IMR-90 (cell line): ENCODE results near the gene PIRT. TPM values are rescaled to one million over a fixed set of nuclear protein-coding genes. Genes with fewer than 3 reads are reported as not detected.

Source experiments
- ATAC-seq: fragments of 200-7000 bp; cut with Tn5 transposase; 2 replicates; pipeline ENCODE4 v1.9.1; 2020; ENCODE audit warnings: low read depth, mild to moderate bottlenecking, moderate library complexity
- BruUV-seq: library from RNA; stranded (reverse); fragments of 400-500 nt; replicated peaks from 2 replicates; lab custom pipeline; 2021; lab: Mats Ljungman, UMichigan
- CTCF ChIA-PET: fragments of 300-600 bp; formaldehyde crosslinking; extraction: SDS; loops from one replicate; lab custom pipeline; 2021; ENCODE audit warnings: antibody characterized with exemption; lab: Yijun Ruan, JAX
- POLR2A ChIA-PET: fragments of 300-600 bp; sonication (Branson Sonifier 250); formaldehyde crosslinking; loops from one replicate; lab custom pipeline; 2022; ENCODE audit warnings: antibody characterized with exemption; ENCODE audit not compliant: unreplicated experiment; lab: Charles Lee
- DNase-seq: peaks from one replicate; pipeline ENCODE4 v3.0.0; 2013
- H2AFZ ChIP-seq: replicated peaks from 2 replicates; pipeline ENCODE3; 2013; ENCODE audit warnings: low read length, mild to moderate bottlenecking; ENCODE audit not compliant: poor library complexity
- H2AK5ac ChIP-seq: 2 replicates; pipeline ENCODE4 v1.6.1; 2013; ENCODE audit warnings: low read depth, low read length, inconsistent platforms
- H2AK9ac ChIP-seq: replicated peaks from 2 replicates; pipeline ENCODE3; 2013; ENCODE audit warnings: mild to moderate bottlenecking, low read depth, low read length, moderate library complexity; ENCODE audit not compliant: poor library complexity
- H2BK120ac ChIP-seq: 2 replicates; pipeline ENCODE4 v1.6.1; 2013; ENCODE audit warnings: low read depth, low read length, inconsistent platforms
- H2BK15ac ChIP-seq: 3 replicates; pipeline ENCODE4 v1.6.1; 2013; ENCODE audit warnings: low read depth, low read length, inconsistent platforms
- H2BK20ac ChIP-seq: 2 replicates; pipeline ENCODE4 v1.6.1; 2013; ENCODE audit warnings: low read depth, mild to moderate bottlenecking, inconsistent platforms, low read length, moderate library complexity
- H2BK5ac ChIP-seq: 2 replicates; pipeline ENCODE4 v1.6.1; 2013; ENCODE audit warnings: mild to moderate bottlenecking, low read depth, low read length, inconsistent platforms; ENCODE audit not compliant: poor library complexity, severe bottlenecking
- H3K14ac ChIP-seq: replicated peaks from 2 replicates; pipeline ENCODE4 v1.6.1; 2013; ENCODE audit warnings: low read depth, low read length, inconsistent platforms
- H3K18ac ChIP-seq: 2 replicates; pipeline ENCODE4 v1.6.1; 2013; ENCODE audit warnings: low read depth, low read length, control low read depth
- H3K23ac ChIP-seq: 2 replicates; pipeline ENCODE4 v1.6.1; 2013; ENCODE audit warnings: low read depth, low read length, inconsistent platforms
- H3K27ac ChIP-seq: 2 replicates; pipeline ENCODE4 v1.5.1; 2013; ENCODE audit warnings: mild to moderate bottlenecking, control low read depth, low read length; ENCODE audit not compliant: insufficient read depth
- H3K27me3 ChIP-seq: 2 replicates; pipeline ENCODE4 v1.6.1; 2013; ENCODE audit warnings: low read length; ENCODE audit not compliant: control insufficient read depth, insufficient read depth
- H3K36me3 ChIP-seq: 2 replicates; pipeline ENCODE4 v1.6.1; 2013; ENCODE audit warnings: low read length, mixed read lengths; ENCODE audit not compliant: control insufficient read depth, insufficient read depth
- H3K4ac ChIP-seq: 2 replicates; pipeline ENCODE4 v1.6.1; 2013; ENCODE audit warnings: low read depth, low read length, inconsistent platforms
- H3K4me1 ChIP-seq: 2 replicates; pipeline ENCODE4 v1.6.1; 2013; ENCODE audit warnings: low read length, mixed read lengths; ENCODE audit not compliant: control insufficient read depth, insufficient read depth
- H3K4me2 ChIP-seq: 2 replicates; pipeline ENCODE4 v1.6.1; 2013; ENCODE audit warnings: low read depth, mild to moderate bottlenecking, control low read depth, low read length, moderate library complexity
- H3K4me3 ChIP-seq: 2 replicates; pipeline ENCODE4 v1.5.1; 2013; ENCODE audit warnings: low read depth, mild to moderate bottlenecking, control low read depth, low read length, moderate library complexity; ENCODE audit not compliant: insufficient read depth
- H3K56ac ChIP-seq: 2 replicates; pipeline ENCODE4 v1.6.1; 2013; ENCODE audit warnings: low read length, inconsistent platforms; ENCODE audit not compliant: insufficient read depth; ENCODE audit errors: extremely low read depth
- H3K79me1 ChIP-seq, 2 experiments: 2 replicates each; pipeline ENCODE4 v1.6.1; 2013; ENCODE audit warnings: low read length in 2 of 2, inconsistent platforms in 1 of 2, low read depth in 1 of 2
- H3K9ac ChIP-seq: 2 replicates; pipeline ENCODE4 v1.6.1; 2013; ENCODE audit warnings: low read depth, low read length, control low read depth
- H3K9me1 ChIP-seq: 2 replicates; pipeline ENCODE4 v1.6.1; 2013; ENCODE audit warnings: low read length, inconsistent platforms; ENCODE audit not compliant: insufficient read depth
- H3K9me3 ChIP-seq: 2 replicates; pipeline ENCODE4 v1.6.1; 2013; ENCODE audit warnings: low read length; ENCODE audit not compliant: control insufficient read depth, insufficient read depth
- H4K20me1 ChIP-seq: 2 replicates; pipeline ENCODE4 v1.6.1; 2013; ENCODE audit warnings: low read length, inconsistent platforms; ENCODE audit not compliant: insufficient read depth
- H4K5ac ChIP-seq: 2 replicates; pipeline ENCODE4 v1.6.1; 2013; ENCODE audit warnings: mild to moderate bottlenecking, low read depth, low read length, control low read depth
- H4K8ac ChIP-seq, 2 experiments: 2 replicates each; pipeline ENCODE4 v1.6.1; 2013; ENCODE audit warnings: low read depth in 2 of 2, low read length in 2 of 2, control low read depth in 1 of 2, inconsistent platforms in 1 of 2
- H4K91ac ChIP-seq: 2 replicates; pipeline ENCODE4 v1.6.1; 2013; ENCODE audit warnings: low read depth, low read length, inconsistent platforms; ENCODE audit not compliant: insufficient read depth
- BHLHE40 ChIP-seq: fragments of 150-350 bp; IDR thresholded peaks from 2 replicates; pipeline ENCODE4 v1.6.1; 2016; ENCODE audit warnings: mild to moderate bottlenecking, low read depth, low read length
- CEBPB ChIP-seq: IDR thresholded peaks from 2 replicates; pipeline ENCODE4 v1.6.1; 2012; ENCODE audit warnings: low read depth, low read length, improper control_type of control experiment
- CHD1 ChIP-seq: IDR thresholded peaks from 2 replicates; pipeline ENCODE4 v1.6.1; 2012; ENCODE audit warnings: low read depth, low read length, improper control_type of control experiment
- FOS ChIP-seq: fragments of 150-350 bp; IDR thresholded peaks from 2 replicates; pipeline ENCODE4 v1.6.1; 2016; ENCODE audit warnings: low read depth, low read length
- MAFK ChIP-seq: IDR thresholded peaks from 2 replicates; pipeline ENCODE4 v1.6.1; 2012; ENCODE audit warnings: low read depth, low read length, improper control_type of control experiment
- MAZ ChIP-seq: IDR thresholded peaks from 2 replicates; pipeline ENCODE4 v1.6.1; 2012; ENCODE audit warnings: low read depth, mild to moderate bottlenecking, low read length, improper control_type of control experiment, moderate library complexity, borderline replicate concordance
- MXI1 ChIP-seq: IDR thresholded peaks from 2 replicates; pipeline ENCODE4 v1.6.1; 2012; ENCODE audit warnings: low read depth, mild to moderate bottlenecking, low read length, moderate library complexity, borderline replicate concordance
- NFE2L2 ChIP-seq: fragments of 150-350 bp; IDR thresholded peaks from 2 replicates; pipeline ENCODE4 v1.6.1; 2016; ENCODE audit warnings: low read depth, mild to moderate bottlenecking, low read length
- POLR2A ChIP-seq: IDR thresholded peaks from 2 replicates; pipeline ENCODE4 v1.6.1; 2012; ENCODE audit warnings: mild to moderate bottlenecking, low read depth, low read length
- RAD21 ChIP-seq: IDR thresholded peaks from 2 replicates; pipeline ENCODE4 v1.6.1; 2012; ENCODE audit warnings: low read length, improper control_type of control experiment
- RCOR1 ChIP-seq: IDR thresholded peaks from 2 replicates; pipeline ENCODE4 v1.6.1; 2012; ENCODE audit warnings: mild to moderate bottlenecking, low read length, improper control_type of control experiment; ENCODE audit not compliant: insufficient replicate concordance
- RFX5 ChIP-seq: IDR thresholded peaks from 2 replicates; pipeline ENCODE4 v1.8.0; 2012; ENCODE audit warnings: low read depth, mild to moderate bottlenecking, low read length, moderate library complexity
- SMC3 ChIP-seq: fragments of 150-350 bp; IDR thresholded peaks from 2 replicates; pipeline ENCODE4 v1.6.1; 2016; ENCODE audit warnings: low read depth, mild to moderate bottlenecking, antibody characterized with exemption, low read length, moderate library complexity
- USF2 ChIP-seq: fragments of 150-350 bp; IDR thresholded peaks from 2 replicates; pipeline ENCODE4 v1.6.1; 2017; ENCODE audit warnings: mild to moderate bottlenecking, antibody characterized with exemption, low read length, low read depth
- WGBS, 2 experiments: methylation state at CpG; one replicate each; pipeline versions ENCODE4 v1.1.5 to v1.1.7; 2013; ENCODE audit warnings: missing lambda C conversion rate in 2 of 2; ENCODE audit not compliant: insufficient read length in 1 of 2; ENCODE audit errors: extremely low coverage in 2 of 2; 5-methylcytosine and 5-hydroxymethylcytosine counted together
- dilution Hi-C: fragments of 300-500 bp; cut with HindIII; formaldehyde crosslinking; loops from one replicate; pipeline ENCODE4 v1.14.3; 2018; ENCODE audit warnings: low sequenced_read_pairs; ENCODE audit not compliant: unreplicated experiment
- in situ Hi-C: fragments of 300-500 bp; cut with MboI; formaldehyde crosslinking; loops from 3 replicates; pipeline ENCODE4 v1.14.3; 2019; ENCODE audit warnings: low sequenced_read_pairs, inconsistent platforms, mixed read lengths
- intact Hi-C: fragments of 100-400 bp; cut with micrococcal nuclease; formaldehyde crosslinking; loops from 2 replicates; pipeline ENCODE4 v1.10.0; 2022
- polyA plus RNA-seq, 3 experiments: library from polyadenylated mRNA; depleted of rRNA; stranded (reverse); fragments of >200 nt; gene quantifications; 2 replicates each; pipeline ENCODE4 v1.2.3, GENCODE V29; 2012; ENCODE audit warnings: low replicate concordance in 1 of 3
- total RNA-seq: library from RNA; depleted of rRNA; stranded (reverse); fragments of >200 nt; gene quantifications from 2 replicates; pipeline ENCODE4 v1.2.3, GENCODE V29; 2012
- TF ChIP-seq, protein P1 (sequence below): fragments of 150-350 bp; IDR thresholded peaks from 2 replicates; pipeline ENCODE4 v1.6.1; 2016; ENCODE audit warnings: low read depth, mild to moderate bottlenecking, low read length, moderate library complexity, borderline replicate concordance
- TF ChIP-seq, protein P2 (sequence below): conservative IDR thresholded peaks from 2 replicates; pipeline ENCODE4 v1.5.1; 2012; ENCODE audit warnings: mild to moderate bottlenecking, low read depth, low read length, improper control_type of control experiment

Gene PIRT
- total and polyA plus RNA-seq, 2 of the 4 experiments (the other 2 are of a cell fraction) = not detected

DNA sequence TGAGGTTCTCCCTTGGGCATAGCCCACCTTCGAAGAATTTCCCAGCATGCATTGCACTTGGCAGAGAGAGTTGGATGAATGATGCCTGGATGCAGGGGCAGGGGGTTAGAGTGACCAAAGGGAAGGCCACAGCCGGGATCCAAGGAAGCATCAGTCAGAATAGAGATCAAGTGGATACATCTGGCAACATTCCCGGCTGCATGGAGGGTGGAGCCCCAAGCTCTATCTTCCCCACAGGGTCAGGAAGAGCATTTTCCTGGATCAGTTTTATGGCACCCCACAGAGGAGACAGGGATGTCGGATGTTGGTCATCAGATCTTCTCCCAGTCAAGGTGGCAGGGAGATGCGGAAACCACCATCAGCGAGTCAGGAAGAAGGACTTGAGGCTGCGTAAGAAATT, 13.0 kb downstream of the PIRT start:
- Histone ChIP-seq H2AFZ (no peak overlapping the region), H3K4ac (no peak overlapping the region), H4K91ac (no peak overlapping the region), H3K4me3 (no peak overlapping the region), H3K18ac (no peak overlapping the region), H3K4me1 (no peaks in the 10 kb centered on the region), H4K5ac (no peak overlapping the region), H3K9me1 (no peaks in the 10 kb centered on the region), H2BK5ac (no peak overlapping the region), H3K56ac (no peak overlapping the region), H4K20me1 (no peaks in the 10 kb centered on the region), H3K4me2 (no peak overlapping the region), H3K9ac (no peak overlapping the region), H3K9me3 (no peaks in the 10 kb centered on the region), H3K23ac (no peak overlapping the region), H2BK15ac (no peak overlapping the region), H4K8ac (no peak overlapping the region), H3K36me3 (no peaks in the 10 kb centered on the region), H3K27ac (no peak overlapping the region), H3K14ac (no peak overlapping the region), H2AK9ac (no peak overlapping the region), H3K27me3 (no peaks in the 10 kb centered on the region), H3K79me1 (no peaks in the 10 kb centered on the region), H2AK5ac (no peak overlapping the region), H2BK120ac (no peak overlapping the region), H2BK20ac (no peak overlapping the region)
- TF ChIP-seq SMC3 (no peak), MAZ (no peak), MXI1 (no peak), USF2 (no peak), POLR2A (no peak), CEBPB (no peak), BHLHE40 (no peak), CHD1 (no peak), MAFK (no peak), RFX5 (no peak), NFE2L2 (no peak), RAD21 (no peak), FOS (no peak), RCOR1 (no peak)
- TF ChIP-seq, protein P1, sequence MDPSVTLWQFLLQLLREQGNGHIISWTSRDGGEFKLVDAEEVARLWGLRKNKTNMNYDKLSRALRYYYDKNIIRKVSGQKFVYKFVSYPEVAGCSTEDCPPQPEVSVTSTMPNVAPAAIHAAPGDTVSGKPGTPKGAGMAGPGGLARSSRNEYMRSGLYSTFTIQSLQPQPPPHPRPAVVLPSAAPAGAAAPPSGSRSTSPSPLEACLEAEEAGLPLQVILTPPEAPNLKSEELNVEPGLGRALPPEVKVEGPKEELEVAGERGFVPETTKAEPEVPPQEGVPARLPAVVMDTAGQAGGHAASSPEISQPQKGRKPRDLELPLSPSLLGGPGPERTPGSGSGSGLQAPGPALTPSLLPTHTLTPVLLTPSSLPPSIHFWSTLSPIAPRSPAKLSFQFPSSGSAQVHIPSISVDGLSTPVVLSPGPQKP = no peak
- TF ChIP-seq, protein P2, sequence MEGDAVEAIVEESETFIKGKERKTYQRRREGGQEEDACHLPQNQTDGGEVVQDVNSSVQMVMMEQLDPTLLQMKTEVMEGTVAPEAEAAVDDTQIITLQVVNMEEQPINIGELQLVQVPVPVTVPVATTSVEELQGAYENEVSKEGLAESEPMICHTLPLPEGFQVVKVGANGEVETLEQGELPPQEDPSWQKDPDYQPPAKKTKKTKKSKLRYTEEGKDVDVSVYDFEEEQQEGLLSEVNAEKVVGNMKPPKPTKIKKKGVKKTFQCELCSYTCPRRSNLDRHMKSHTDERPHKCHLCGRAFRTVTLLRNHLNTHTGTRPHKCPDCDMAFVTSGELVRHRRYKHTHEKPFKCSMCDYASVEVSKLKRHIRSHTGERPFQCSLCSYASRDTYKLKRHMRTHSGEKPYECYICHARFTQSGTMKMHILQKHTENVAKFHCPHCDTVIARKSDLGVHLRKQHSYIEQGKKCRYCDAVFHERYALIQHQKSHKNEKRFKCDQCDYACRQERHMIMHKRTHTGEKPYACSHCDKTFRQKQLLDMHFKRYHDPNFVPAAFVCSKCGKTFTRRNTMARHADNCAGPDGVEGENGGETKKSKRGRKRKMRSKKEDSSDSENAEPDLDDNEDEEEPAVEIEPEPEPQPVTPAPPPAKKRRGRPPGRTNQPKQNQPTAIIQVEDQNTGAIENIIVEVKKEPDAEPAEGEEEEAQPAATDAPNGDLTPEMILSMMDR = no peak
- CTCF ChIA-PET = no interaction called here
- dilution Hi-C loops (no loop called here), in situ Hi-C loops (no loop called here), intact Hi-C loops (no loop called here)
- ATAC-seq (no peak), DNase-seq (no peak)
- POLR2A ChIA-PET = no interaction called here
- 71% methylated on average over 4 of the region's 7 CpGs; no CpG with 5 or more reads in 1 of the 2 experiments for whole genome bisulfite sequencing, 2 experiments
- BruUV-seq = no TSS peak
